HepG2 (cell line): ENCODE data around the gene ZNF341. TPM values are rescaled to one million over a fixed set of nuclear protein-coding genes. Genes with fewer than 3 reads are reported as not detected.

Experiments used
- CENPT ChIP-seq: sonication (generic); formaldehyde crosslinking; IDR thresholded peaks from 2 replicates; pipeline ENCODE4 v1.8.0; 2022; ENCODE audit warnings: low read depth, mild to moderate bottlenecking, moderate library complexity, missing genetic modification reagents
- HNRNPK ChIP-seq: fragments of 200-400 bp; formaldehyde crosslinking; IDR thresholded peaks from 2 replicates; pipeline ENCODE4 v1.6.1; 2018; ENCODE audit warnings: low read length, low read depth, moderate library complexity, mild to moderate bottlenecking; ENCODE audit not compliant: poor library complexity, severe bottlenecking
- LCORL ChIP-seq, 2 experiments: fragments of 450-650 bp in 1 of 2; sonication (generic) in 1 of 2; formaldehyde crosslinking in 1 of 2; IDR thresholded peaks; 2 replicates each; pipeline versions ENCODE4 v1.5.0 to v1.6.1; 2017 to 2020; ENCODE audit warnings: antibody characterized with exemption in 1 of 2, missing genetic modification reagents in 1 of 2
- SOX5 ChIP-seq: IDR thresholded peaks from 2 replicates; pipeline ENCODE4 v1.6.1; 2016; ENCODE audit warnings: borderline replicate concordance
- SUZ12 ChIP-seq: fragments of 150-350 bp; IDR thresholded peaks from 2 replicates; pipeline ENCODE4 v1.6.1; 2014; ENCODE audit warnings: low read depth, low read length
- ZBTB40 ChIP-seq, 2 experiments: fragments of 450-650 bp in 1 of 2; sonication (generic) in 1 of 2; formaldehyde crosslinking in 1 of 2; IDR thresholded peaks; 2 replicates each; pipeline versions ENCODE4 v1.6.1 to v1.8.0; 2016 to 2022; ENCODE audit warnings: antibody characterized with exemption in 1 of 2, mild to moderate bottlenecking in 1 of 2, missing genetic modification reagents in 1 of 2
- ZNF318 ChIP-seq: sonication (generic); formaldehyde crosslinking; IDR thresholded peaks from 2 replicates; pipeline ENCODE4 v1.4.0; 2020; ENCODE audit warnings: mild to moderate bottlenecking, missing genetic modification reagents
- ZNF577 ChIP-seq: sonication (generic); formaldehyde crosslinking; IDR thresholded peaks from 2 replicates; pipeline ENCODE4 v1.4.0; 2020; ENCODE audit warnings: mild to moderate bottlenecking, low read depth, missing genetic modification reagents, borderline replicate concordance
- ZNF619 ChIP-seq: sonication (generic); formaldehyde crosslinking; IDR thresholded peaks from 2 replicates; pipeline ENCODE4 v1.4.0; 2020; ENCODE audit warnings: mild to moderate bottlenecking, missing genetic modification reagents
- polyA plus RNA-seq, 8 experiments: library from polyadenylated mRNA; depleted of rRNA in 3 of 8; stranded (reverse) in 7 of 8; unstranded in 1 of 8; fragments of >200 nt; fragmentation: Illumina TruSeq in 4 of 8; extraction: Trizol in 4 of 8; gene quantifications; 2 replicates each; pipeline versions ENCODE4 v1.2.1 to v1.2.3, GENCODE V29; 2011 to 2016; ENCODE audit warnings: low read depth in 4 of 8, missing spikeins in 1 of 8, mixed read lengths in 1 of 8; ENCODE audit not compliant: insufficient read depth in 1 of 8
- total RNA-seq, 5 experiments: library from RNA; depleted of rRNA; stranded (reverse); fragments of >200 nt; fragmentation: Illumina TruSeq; extraction: Trizol; gene quantifications; 2 replicates each; pipeline ENCODE4 v1.2.3, GENCODE V29; 2016; ENCODE audit warnings: low read depth in 1 of 5

Gene ZNF341
- total and polyA plus RNA-seq, 2 of the 13 experiments (the other 11 are each of a cell fraction or from before 2014, with no cell fraction given) = 1.1 to 2.2 TPM

GRCh38 chr20:33709398-33709797 lies 22.4 kb upstream of the ZNF341 start (continued):
- no peak for TF ChIP-seq ZBTB40 (IDR thresholded peaks at IDR 0.05)
- TF ChIP-seq ZBTB40 (CRISPR knock-in tag; IDR thresholded peaks at IDR 0.05) = no peak
- TF ChIP-seq HNRNPK = peak; percentile 68
- no peak for TF ChIP-seq LCORL (IDR thresholded peaks at IDR 0.05)
- TF ChIP-seq LCORL (CRISPR knock-in tag; IDR thresholded peaks at IDR 0.05) = peak; percentile 36; the same call in 1 of the 2 replicates
- TF ChIP-seq ZNF619 = no peak
- TF ChIP-seq ZNF577 (CRISPR knock-in tag) = no peak
- no peak for TF ChIP-seq ZNF318 (CRISPR knock-in tag)
- no peak for TF ChIP-seq CENPT
- no peak for TF ChIP-seq SUZ12
- peak; percentile 39; the same call in 1 of the 2 replicates for TF ChIP-seq SOX5 (CRISPR knock-in tag)
